Eye (tissue), 1 donor: ENCODE measurements around the gene DIAPH2.

Experiments
- DNase-seq: peaks from one replicate; pipeline ENCODE4 v3.0.0-alpha.2; 2015

Gene DIAPH2

GRCh38 chrX:97314345-97314744, 629.7 kb downstream of the DIAPH2 start:
- DNase-seq: no peak

GRCh38 chrX:97315939-97316338, 631.3 kb downstream of the DIAPH2 start:
- no peak for DNase-seq

DNA sequence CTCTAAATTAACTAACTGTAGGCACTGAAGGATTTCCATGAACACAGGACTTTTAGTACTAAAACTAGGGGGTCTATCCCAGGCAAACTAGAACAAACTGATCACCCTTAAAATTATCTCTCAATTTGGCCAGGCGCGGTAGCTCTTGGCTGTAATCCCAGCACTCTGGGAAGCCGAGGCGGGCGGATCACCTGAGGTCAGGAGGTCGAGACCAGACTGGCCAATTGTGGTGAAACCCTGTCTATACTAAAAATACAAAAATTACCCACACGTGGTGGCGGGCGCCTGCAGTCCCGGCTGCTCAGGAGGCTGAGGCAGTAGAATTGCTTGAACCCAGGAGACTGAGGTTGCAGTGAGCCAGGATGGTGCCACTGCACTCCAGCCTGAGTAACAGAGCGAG, 635.7 kb downstream of the DIAPH2 start:
- DNase-seq: no peak

DNA sequence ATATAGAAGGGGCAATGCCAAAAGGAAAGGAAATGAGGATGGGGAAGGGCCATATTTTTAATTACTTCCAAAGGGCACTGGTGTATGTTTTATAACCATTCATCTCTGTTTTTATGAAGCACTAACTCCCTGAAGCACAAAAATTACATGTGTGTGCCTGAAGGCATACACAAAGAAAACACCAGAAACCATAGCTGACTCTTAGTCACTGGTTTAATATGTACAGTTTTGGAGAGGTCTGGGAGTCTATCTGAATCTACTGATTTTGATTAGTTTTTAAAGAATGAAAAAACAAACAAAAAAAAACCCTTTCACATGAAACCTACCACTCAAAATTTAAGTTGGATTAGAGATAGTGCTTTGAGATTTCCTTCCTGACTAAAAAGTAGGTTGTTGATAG, 637.8 kb downstream of the DIAPH2 start:
- no peak for DNase-seq

DNA sequence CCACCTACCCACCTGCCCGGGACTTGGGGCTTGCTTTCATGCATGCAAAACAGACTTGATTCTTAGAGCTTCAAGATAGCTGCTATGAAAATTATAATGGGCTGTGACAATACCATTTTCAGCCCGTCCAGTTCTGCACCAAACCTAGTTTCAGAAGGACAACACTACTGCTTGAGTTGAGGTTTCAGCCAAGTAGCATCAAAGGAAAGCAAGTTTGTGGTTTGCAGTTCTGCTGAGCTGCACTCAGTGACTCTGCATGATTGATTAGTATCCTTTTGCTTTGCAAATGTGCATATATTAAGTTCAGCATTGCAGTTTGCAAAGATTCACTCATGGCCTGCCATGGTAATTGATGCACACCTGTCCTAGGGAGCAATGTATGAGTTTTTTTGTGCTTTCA, 641.8 kb downstream of the DIAPH2 start:
- DNase-seq: peak; percentile 42

DNA sequence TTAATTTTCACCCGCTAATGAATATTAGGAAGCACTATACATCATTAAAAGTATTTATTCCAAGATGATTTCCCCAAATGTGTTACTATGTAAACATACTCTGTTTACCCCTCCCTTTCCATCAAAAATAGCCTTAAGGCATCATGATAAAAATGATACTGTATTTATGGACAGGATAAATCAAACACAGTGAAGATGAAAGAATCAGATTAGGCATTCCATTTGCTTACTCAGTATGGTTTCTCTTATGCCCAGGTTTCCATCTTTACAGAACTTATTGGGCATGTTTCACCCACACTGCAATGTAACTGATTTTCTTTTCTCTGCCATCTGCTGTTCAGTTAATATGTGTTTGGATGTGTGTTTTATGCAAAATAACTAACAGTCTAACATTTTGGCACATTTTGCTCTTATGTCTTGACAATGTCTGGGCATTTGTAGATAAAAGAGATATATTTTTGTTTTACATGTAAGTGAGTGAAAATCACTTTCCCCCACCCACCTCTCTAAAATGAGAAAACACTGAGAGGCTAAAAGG, 644.3 kb downstream of the DIAPH2 start:
- DNase-seq: no peak

GRCh38 chrX:97330151-97330550, 645.5 kb downstream of the DIAPH2 start:
- DNase-seq: no peak

DNA sequence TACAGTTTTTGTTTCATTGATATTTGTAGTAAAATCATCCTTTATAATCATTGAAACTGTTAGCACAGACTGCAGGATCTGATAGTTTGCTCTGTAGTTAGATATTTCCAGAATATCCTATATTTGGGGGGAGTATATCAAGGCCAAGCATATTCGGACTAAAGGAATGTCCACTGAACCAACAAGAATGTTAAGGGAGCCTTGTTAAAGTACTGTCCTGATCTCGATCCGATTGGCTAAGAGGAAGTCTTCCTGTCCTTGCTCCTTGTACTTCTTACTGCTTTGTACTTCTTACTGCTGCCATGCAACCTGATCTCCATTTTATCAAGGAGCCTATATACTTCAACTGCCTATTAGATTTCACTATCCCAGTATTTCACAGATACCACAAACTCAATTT, 648.3 kb downstream of the DIAPH2 start:
- no peak for DNase-seq

DNA sequence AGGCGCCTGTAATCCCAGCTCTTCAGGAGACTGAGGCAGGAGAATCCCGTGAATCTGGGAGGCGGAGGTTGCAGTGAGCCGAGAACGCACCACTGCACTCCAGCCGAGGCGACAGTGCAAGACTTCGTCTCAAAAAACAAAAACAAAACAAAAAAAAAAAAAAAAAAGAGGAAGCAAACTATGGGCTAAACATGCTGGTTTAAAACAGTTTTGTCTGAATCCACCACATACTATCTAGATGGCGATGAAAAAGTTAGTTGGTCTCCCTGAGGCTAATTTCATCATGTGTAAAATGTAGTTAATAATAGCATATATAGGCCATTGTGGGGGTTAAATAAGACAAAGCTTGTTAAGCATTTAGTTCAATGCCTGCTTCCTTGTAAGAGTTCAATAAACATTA, 650.2 kb downstream of the DIAPH2 start:
- no peak for DNase-seq

DNA sequence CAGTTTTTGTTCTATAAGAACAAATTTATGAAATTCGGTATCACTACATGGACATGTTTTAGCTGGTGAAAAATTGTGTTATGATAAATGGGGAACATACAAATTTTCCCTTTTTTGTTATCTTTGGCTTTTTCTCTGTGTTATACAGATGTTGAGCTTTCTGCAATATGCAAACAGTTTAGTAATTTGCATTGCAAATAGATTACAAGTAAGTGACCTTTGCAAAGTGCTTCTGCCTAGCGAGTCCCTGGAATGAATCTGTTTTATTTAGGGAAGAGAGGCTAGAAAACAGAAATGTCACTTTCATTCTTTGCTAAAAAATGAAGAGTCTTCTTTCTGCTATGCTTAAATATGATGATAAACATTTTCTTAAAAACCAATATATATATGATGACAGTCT, 660.1 kb downstream of the DIAPH2 start:
- DNase-seq: no peak

DNA sequence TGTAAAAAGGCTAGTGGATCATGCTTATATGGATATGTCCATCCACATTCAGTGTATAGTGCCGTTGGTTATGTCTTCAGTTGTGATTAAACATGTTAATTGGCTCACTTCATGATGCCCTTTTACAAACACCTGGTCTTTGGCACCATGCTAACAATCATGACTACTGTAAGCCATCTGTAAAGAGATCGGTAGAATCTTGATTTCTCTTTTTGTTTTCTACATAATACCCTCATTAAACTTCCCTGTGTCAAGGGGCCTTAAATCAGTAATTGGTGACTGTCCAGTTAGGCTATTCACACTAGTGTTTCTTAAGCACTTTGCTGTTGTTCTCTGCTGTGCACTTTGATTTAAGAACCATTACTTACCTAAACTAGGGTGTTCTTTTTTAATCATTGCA, 674.3 kb downstream of the DIAPH2 start:
- DNase-seq: no peak

DNA sequence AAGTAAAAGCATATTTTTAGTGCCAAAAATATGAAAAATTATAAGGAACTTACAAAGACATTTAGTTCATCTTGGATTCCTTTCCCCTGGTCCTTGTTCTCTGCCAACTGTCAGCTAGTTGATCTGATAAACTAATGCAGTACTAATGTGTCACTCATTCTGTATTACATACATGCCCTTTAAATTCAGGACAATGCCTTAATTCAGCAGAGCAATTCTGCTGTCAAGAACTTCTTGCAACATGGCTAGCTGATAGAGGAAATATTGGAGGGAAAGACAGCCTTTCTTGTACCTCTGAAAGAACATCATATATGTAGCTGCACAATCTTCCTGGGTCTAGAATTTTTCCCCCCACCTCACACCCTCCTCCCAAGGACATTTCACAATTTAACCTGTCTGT, 679.2 kb downstream of the DIAPH2 start:
- no peak for DNase-seq

DNA sequence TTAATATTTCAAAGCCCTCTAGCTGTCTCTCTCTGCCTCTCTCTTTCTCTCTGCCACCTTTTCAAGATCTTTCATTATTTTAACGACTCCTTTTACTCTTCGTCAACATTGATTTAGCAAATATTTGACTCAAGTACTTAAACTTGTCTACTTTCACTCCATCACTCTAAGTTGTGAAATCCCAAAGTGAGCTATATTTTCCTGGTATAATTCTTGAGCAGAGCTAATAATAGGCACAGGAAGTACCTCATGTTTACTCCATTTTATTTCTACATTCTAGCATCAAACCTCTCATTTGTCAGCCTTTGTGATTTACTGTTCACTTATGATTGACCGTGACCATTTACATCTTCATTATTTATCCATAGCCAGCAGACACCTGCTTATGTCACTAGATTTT, 681.6 kb downstream of the DIAPH2 start:
- DNase-seq: no peak

- DNase-seq: no peak
Measured at GRCh38 chrX:97367125-97367524, 682.5 kb downstream of the DIAPH2 start.

DNA sequence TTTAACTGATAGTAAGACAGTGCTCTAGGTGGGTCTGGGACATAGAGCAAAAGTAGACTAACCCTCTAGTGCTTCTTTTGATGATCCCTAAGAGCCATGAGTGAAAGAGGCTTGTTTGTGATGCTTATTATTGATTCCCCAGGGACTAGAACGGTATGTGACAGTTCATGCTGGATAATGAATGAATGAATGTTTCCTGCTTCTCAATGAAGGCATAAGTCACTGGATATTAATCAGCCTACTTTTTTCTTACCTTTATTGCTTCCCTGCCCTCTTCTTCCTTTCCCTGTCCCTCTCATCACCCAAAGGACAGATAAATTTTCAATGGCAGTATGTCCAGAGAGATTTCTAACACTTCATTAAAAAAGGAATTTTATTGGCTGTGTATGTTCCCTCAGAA, 685.3 kb downstream of the DIAPH2 start:
- no peak for DNase-seq

DNA sequence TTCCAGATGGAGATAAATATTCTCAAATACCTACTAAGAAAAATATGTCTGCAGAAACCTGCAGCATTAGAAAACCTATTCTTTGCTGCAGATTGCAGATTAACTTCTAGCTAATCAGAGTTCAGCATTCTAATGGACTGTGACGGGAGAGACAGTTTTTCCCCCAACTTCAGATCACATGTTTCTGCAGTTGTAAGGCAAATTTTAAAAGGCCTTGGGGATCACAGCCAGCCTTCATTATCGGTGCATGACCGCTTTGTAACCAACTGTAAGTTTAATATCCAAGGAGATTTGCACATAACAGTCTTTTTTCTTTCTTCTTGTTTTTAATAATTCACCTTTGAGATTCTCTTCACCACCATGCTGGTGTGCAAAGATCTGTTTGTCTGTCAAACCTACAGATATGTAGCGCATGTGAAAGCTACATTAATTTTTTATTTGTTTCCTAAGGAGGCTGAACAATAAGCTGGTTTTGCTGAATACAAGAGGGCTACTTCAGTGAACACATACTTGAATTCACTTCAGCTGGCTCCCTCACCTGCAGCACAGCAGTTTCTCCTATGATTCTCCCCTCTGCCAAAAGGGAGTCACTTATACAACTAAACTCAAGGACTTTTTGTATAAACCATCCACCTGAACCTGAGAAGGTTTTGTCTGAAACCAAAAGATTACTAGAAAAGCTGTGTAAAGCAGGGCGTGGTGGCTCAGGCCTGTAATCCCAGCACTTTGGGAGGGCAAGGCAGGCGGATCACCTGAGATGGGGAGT, 687.5 kb downstream of the DIAPH2 start:
- DNase-seq: peak; percentile 42

DNA sequence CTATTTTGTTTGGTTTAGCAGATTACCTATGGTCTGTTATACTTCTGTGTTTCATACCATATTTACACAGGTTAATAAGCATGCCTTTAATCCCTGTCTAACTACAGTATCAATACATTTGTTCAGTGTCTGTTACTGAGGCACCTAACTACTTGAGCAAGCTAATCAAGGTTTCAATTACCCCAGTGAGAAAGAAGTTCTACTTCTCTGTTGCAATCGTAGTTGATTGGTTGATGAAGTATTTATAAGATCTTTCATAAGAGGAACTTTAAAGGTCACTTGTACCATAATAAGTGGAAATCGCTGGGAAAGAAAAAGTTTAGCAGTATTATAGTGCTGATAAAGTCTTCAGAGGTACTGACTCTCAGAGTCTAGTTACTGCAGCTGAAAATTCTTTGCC, 689.6 kb downstream of the DIAPH2 start:
- no peak for DNase-seq

DNA sequence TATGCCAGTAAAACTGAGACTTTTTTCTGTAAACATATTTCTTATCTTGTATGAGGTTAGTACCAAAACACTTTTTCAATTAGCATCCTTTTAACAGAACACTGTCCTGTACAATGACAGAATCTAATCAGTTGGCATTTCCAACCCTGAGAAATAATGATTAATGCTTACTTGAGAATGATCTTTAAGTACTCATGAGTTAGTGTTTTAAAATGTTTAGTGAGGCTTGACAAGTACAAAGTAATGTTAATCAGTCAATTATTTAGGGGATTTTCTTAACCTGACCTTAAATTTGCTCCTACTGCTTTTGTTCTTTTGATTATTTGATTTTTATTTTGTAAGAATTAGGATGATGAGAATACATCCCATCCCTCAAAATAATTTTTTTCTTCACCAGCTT, 695.6 kb downstream of the DIAPH2 start:
- DNase-seq: no peak

GRCh38 chrX:97384685-97385084, 700.0 kb downstream of the DIAPH2 start:
- DNase-seq: no peak

- no peak for DNase-seq
Measured at GRCh38 chrX:97387004-97387403, 702.4 kb downstream of the DIAPH2 start.

DNA sequence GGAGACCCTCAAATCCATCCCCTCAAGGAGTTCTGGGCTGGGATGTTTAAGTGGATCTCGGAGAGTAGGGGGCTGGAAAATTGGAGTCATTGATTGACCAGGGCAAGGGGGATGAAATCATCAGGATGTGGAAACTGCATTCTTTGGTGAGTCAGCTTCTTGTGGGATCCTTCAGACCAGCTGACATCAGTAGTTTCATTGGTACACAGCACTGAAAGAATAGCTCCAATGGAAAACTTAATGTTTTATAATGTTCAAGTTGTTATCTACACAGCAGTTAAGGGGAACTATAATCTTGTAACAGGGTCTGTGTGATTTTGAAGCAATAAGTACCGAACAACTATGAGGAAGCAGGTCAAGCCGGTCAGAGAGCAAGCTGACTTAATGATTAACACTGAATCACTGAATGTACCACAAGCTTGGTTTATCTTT, 705.1 kb downstream of the DIAPH2 start:
- DNase-seq: no peak

DNA sequence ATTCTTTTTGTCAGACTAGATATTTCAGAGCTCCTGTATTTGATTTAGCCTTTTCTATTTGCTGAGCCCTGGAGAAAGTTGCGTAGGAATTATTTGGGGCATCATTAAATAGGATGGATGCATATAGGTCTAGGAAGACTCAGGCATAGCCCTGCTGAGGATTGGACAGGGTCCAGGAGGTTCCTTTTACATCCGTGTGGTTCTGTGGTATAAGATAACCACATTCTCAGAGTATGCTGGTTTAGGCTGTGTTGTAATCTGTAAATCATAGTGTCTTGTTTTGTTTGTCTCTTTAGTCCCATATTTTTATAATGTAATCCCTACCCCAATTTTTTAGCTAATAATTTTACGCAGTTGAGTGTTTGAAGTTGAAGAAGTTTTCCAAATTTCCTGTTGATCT, 712.7 kb downstream of the DIAPH2 start:
- no peak for DNase-seq

- DNase-seq: no peak
Measured at GRCh38 chrX:97398030-97398551, 713.4 kb downstream of the DIAPH2 start.

DNA sequence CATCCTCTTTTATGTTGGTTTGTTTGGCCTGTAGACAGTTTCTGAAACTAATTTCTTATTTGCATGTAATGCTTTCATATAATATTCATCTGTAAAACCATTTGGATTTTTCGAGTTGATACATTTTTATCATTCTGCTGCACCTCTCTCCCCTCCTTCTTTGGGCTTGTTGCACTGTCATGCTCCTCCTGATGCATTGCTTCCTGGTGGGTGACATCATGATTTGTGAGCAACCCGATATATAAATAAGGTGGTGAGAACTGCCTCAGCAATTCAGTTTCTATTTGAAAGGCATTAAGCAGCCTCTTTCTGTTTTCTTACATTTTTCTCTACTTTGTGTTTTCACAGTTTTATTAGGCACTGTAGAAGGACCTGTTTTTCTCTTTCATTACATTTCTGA, 714.8 kb downstream of the DIAPH2 start:
- no peak for DNase-seq

GRCh38 chrX:97400492-97400891, 715.9 kb downstream of the DIAPH2 start:
- DNase-seq: no peak
